Kidney capillary endothelial cell (primary cell): ENCODE measurements around the gene ST3GAL4.

Experiments
- DNase-seq: peaks from one replicate; pipeline ENCODE4 v3.0.0-alpha.2; 2018; ENCODE audit warnings: low spot score

The ST3GAL4 gene

DNA sequence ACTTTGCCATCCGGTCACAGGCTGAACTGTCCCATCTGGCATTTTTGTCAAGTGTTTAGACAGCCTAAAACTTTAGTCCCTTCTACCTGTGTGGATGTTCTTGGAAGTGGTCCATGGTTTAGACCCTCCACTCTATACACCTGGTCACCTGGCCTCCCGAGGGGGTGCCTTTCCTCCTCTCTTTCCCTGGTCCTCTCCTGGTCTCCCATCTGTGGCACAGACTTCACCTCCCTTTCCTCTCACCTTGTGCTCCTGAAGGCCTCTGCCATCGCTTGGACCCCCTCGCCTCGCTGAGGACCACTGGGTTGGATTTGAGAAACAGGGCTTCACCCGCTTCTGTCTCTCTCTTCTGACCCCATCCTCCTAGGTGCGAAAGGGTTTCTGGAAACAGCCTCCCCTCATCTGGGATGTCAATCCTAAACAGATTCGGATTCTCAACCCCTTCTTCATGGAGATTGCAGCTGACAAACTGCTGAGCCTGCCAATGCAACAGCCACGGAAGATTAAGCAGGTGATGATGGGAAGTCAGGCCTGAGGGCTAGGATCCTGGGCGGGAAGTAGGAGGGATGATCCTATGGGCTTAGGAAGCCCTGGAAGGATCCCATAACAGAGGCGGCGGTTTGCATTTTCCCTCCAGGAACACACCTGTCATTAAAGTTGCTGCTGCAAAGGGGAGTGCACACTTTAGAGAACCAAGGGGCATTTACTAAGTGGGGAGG lies 53.6 kb downstream of the ST3GAL4 start:
- no peak for DNase-seq

DNA sequence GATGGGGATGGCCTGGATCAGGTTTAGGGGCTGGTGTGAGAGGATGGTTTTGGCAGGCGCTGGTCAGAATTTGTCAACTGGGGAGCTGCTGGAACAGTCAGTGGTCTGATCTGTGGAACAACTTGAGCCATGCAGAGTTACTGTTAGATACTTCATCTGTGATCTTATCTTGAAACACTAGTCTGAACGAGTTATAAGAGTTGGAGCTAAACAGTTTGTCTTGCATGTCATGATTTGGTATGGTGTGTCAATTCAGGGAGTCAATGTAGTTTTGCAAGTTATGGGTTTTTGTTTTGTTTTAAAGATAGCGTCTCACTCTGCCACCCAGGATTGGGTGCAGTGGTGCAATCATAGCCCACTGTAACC lies 54.1 kb downstream of the ST3GAL4 start:
- DNase-seq, result no peak

DNA sequence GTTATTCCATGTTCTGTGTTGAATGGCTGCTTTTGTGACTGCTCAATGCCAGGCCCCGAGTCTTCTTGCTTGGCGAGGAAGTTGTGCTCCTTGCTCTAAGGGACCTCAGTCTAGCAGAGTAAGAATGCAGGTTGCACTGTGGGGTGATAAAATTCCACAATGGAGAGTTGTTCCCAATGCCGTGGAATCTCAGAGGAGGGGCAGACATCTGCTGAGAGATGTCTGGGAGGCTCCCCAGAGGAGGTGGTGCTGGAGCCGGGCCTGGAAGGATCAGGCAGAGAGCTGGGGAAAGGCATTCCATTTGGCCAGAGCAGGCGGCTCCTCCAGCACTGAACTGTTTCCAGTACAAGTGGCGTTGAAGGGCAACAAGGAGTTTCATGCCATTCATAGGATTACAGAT lies 55.2 kb downstream of the ST3GAL4 start:
- DNase-seq, result no peak

DNA sequence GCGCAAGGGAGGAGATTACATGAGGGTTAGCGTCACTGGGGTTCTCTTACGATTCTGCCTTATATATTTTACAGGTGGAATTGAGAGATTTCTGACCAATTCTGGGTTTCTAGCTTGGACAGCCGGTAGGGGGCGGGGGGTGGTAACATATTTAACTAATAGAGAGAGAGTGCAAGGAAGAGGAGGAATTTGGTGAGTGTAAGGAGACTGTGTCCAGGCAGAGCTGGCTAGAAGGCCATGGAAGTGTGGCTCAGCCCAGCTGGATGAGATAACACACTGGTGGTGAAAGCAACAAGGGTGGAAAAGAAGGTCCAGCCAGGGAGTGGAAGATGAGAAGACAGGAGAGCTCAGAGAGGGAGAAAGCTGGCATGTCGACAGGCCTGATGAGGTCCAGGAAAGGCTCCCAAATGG lies 56.5 kb downstream of the ST3GAL4 start:
- DNase-seq, result no peak

DNA sequence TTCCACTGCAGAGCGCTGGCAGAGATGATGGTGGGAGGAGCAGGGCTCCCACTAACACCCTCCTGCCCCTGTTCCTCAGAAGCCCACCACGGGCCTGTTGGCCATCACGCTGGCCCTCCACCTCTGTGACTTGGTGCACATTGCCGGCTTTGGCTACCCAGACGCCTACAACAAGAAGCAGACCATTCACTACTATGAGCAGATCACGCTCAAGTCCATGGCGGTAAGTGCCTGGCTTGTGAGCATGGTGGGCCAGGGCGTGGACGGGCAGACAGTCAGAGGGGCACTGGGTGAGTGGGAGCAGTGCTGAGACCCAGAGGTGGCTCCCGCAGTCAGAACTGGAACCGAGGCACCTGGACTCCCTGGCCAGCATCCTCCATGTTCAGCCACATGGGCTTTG lies 57.9 kb downstream of the ST3GAL4 start:
- DNase-seq, result no peak

DNA sequence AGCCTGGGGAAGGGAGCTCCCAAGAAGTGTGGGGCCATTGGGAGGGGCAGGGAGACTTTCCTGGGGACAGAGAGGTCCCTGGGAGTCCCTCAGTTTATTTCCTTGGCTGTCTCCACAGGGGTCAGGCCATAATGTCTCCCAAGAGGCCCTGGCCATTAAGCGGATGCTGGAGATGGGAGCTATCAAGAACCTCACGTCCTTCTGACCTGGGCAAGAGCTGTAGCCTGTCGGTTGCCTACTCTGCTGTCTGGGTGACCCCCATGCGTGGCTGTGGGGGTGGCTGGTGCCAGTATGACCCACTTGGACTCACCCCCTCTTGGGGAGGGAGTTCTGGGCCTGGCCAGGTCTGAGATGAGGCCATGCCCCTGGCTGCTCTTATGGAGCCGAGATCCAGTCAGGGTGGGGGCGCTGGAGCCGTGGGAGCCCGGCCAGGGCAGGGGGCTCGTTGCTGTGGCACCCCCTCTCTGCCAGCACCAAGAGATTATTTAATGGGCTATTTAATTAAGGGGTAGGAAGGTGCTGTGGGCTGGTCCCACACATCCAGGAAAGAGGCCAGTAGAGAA lies 58.4 kb downstream of the ST3GAL4 start:
- no peak for DNase-seq

DNA sequence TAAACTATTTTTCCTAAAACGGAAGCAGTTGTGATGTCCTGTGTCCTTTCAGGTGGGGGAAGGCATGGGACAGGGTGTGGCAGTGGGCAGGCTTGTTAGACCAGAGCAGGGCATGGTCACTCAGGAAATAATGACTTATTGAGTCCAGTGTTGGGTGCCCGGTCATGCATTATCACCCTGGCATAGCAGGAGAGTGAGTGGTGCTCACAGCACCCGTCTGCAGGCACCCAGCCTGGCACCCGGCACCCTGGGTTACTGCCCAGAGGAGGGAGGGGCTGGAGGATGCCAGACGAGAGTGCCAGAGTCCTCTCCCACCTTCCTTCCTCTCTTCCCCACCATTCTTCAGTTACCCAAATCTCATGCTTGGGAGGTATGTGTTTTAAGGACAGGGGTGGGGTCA lies 59.1 kb downstream of the ST3GAL4 start:
- no peak for DNase-seq

DNA sequence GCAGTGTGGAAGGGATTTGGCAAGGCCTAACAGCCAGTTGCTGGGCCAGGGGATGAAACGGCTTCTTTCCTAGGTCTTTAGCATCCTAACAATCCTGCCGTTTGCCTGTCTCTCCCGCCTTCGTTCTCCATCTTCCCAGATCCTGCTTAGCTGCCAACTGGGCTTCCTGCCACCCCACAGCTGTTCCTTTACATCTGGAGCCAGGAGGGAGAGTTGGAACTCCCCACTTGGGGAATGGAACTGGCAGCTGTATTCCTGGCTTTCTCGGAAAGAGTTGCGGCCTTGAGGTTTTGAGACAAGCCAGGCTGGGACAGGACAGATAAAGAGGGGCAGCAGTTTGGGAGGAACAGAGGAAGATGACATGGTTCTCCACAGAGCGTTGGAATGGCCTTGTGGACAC lies 59.6 kb downstream of the ST3GAL4 start:
- DNase-seq, result no peak

DNA sequence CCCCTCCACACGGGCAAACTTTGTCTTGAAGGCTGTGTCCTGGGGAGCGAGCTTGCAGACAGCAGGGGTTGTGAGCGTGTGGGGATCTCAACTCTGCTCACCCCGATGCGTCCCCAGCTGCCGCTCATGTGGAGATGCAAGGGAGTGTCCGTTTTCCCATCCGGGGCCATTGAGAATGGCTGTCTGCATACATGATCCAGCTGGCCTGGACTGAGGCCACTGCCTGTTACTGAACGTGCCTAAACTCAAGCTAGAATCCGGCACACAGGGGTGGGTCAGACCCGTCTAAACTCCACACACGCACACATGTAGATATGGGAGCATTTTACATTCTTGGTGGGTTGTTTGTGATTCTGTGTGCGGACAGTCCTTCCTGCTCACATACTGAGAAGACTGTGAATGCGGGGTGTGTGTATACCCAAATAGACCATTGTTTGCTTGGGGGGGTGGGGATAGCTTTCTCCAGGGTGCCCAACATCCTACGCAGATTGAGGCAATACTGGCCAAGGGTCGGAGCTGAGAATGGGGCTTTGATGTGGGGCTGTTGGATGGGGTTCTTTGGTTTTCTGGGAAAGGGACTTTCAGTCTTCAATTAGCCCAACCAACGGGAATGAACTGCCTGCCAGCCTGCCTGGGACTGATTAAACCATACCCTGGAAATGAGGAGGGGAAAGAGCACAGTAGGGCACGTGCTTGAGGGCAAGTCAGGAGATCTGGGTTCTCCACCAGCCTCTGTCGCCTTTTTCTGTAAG lies 60.4 kb downstream of the ST3GAL4 start:
- DNase-seq, result no peak

DNA sequence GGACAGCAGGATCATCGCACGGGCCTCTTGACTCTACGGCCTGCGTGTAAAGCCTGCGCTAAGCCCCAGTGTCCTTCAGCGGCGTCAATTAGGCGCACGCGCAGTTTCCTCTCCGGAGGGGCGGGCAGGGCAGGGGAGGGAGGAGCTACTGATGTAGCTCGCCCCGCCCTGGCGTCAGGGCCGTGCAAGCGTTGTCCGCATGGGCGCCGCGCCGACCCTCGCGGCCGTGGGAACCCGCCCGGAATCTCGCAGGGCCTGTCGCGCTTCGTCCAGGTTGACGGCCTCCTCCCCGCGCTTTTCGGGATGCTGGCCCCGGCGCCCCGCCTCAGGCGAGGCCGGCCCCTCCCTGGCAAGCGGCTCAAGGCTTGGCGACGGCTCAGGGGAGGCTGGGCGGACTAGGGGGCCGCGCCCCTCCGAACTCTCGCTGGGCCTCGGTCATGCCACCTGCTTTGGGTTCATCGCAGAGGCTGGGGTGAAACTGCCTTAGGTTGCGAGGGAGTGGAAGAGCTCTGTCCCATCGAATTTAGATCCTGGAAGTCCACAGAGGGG lies 61.1 kb downstream of the ST3GAL4 start:
- peak; percentile 82 for DNase-seq

DNA sequence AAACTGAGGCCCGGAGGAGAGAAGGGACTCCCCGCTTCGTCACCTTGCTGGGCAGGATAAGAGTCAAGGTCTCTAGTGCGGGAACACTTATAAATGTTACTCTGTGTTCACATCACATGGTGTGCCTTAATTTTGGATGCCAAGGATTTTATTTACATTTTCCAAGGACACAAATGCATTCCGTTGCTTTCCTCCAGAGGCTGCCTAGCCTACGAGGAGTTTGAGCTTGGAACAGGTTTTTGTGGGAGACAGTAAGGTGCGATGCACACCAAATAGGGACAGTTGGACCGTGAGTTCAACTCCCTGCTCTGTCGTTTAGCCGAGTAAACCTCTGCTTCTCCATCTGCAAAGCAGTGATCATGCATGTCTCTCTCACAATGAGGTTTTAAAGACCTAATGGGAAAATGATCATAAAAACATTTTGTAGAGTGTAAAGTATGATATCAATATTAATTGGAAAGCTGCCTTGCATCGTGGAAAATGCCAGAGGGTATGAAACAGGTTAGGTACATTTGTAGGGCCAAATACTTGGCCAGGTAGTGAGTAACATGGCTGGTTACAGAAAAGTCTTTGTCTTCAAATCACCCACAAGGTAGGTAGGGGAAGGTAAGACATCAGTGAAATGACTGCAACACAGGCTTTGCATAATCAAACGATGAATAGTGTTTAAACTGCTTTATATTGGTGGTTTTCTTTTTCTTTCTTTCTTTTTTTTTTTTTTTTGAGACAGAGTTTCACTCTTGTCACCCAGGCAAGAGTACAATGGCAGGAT lies 61.8 kb downstream of the ST3GAL4 start:
- no peak for DNase-seq

DNA sequence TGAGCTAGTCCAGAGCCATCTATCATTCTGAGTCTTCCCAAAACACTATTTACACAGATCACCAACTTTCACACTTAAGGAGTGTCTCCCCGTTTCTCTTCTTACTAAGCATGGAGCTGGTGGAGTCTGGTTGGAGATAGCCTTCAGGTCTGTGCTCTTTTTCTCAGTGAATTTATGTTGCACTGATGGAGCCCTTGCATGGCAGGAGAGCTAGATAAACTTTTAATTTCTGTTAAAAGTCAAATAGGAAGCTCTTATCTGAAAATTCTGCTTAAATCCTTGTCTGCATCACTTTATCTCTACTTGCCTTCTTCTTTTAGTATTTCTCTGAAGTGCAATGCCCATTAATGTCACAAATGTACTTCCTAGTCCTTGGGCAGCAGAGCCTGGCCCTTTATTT lies 63.4 kb downstream of the ST3GAL4 start:
- no peak for DNase-seq

DNA sequence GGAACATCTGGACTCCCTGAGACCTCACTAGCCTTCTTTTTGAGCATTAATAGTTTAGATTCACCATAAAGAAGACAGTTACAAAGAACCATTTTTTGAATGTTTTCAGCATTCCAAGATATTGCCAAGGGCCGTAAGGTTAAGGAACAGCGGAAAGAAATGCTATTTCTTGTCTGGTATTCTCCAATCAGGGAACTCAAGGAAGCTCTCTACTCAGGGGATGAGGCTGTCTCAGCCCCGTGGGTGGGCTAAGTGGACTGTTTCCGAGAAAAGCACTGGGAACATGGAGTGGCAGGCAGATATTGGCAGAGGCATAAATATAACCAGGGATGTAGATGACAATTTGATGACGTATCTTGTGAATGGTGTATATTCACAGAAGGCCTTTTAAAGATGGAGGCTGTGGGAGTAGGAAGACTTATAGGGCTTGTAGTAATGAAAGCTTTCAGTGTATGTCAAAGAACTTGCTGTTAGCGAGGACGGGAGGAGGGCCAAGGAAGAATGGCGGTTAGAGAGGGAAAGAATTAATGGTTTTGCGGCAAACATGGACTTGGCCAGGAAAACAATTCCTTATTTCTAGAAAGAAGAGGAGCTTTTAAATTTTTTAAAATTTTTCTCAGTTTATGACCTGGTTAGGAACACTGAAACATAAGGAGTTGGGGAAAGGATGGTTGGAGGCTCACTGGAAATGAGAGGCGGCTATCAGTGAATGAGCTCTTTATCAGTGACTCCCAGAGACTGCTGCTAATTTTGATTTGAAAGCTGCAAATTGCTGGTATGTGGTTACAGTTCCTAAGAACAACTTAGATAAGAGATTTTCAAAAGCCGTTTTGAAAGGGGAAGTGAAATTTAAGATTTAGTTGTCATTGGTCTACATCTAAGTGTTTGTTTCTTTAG lies 64.6 kb downstream of the ST3GAL4 start:
- no peak for DNase-seq

DNA sequence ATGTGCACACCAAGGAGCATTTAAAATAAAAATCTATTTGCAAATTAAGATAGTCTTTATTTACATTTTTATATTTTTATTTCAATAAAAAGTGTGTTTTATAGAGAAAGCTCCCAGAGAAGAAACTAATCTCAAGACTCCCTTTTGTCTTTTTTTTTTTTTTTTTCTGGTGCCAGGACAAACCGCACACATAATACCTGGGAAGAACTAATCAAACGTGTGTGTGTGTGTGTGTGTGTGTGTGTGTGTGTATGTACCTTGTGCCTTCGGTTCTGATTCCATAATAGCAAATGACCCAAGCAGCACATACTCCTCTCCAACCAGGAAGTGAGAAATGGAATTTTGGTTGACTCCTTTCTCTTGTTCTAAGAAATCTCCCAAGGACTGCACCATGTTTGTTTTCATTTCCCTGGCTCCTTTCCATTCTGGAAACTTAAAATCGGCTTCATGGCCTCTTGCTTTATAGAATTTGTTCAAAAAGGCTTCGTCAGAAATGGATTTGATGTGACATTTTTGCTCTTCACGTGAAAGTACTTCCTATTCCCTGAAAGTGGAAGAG lies 65.3 kb downstream of the ST3GAL4 start:
- DNase-seq, result no peak

DNA sequence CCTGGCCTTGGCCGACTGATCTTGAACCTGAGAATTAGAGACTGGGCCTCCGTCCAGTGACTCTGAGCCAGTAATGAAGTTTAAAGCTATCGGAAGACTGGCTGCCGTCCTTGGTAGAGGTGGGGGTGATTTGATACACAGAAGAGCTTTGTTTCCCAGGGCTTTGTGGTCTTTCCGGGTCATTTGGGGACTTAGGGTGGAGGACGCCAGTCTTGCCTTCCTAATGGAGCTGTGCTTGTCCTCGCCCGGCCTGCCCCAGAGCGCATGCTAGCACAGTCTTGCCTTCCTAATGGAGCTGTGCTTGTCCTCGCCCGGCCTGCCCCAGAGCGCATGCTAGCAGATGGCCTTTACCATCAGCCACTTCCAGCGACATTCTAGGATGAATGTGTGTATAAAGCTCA lies 65.8 kb downstream of the ST3GAL4 start:
- DNase-seq, result no peak

DNA sequence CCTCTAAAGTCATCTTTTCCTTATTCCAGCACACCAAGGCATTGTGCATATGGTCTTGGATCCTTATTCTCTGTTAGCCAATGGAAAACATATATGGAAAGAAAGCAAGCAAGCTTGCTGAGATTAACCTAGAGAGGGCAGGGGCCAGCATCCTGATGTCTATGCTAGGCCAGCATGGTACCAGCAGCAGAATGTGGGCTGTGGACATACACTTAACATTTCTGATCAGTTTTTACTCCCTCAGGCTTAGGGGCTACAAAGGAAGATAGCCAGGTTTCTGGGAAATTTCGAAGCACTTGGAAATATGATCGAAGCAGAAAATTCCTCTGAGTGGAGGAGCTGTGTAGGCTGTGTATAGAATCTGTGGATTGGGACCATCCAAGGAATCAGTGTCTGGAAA lies 67.0 kb downstream of the ST3GAL4 start:
- no peak for DNase-seq

DNA sequence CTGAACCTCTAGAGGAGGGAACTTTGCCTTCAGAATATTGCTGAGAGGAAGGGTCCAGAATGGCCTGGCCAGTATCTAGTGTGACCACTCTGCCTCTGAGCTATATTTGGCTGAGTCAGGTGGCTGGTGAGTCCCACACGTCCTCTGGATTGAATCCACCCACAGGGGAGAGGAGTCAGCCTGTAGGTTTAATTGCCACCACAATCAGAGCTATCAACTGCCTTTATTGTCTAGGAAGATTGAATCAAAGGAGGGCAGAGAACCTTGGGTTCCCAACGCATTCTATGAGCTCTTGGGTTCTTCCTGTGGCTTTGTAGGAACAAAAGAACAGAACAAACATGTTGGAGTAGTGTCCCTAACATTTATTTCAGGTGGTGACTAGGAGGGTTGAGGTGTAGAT lies 67.7 kb downstream of the ST3GAL4 start:
- DNase-seq, result no peak

DNA sequence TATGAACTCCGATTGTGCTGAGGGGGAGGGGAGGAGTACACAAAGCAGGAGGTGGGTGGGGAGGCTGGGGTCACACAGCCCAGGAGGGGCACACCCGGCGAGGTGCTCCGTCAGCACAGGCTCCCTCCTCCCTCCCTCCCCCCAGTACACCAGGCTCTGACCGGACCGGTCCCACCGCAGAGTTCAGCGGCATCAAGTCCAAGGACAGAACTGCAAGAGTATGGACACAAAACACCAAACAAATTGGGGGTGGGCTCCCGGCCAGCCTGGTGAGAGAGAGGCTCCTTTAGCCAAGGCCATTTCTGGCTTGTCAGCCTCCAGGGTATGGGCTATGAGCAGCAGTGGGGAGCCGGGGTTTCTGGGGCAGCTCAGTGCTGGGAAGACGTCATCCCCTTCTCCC lies 68.3 kb downstream of the ST3GAL4 start:
- DNase-seq, result no peak

DNA sequence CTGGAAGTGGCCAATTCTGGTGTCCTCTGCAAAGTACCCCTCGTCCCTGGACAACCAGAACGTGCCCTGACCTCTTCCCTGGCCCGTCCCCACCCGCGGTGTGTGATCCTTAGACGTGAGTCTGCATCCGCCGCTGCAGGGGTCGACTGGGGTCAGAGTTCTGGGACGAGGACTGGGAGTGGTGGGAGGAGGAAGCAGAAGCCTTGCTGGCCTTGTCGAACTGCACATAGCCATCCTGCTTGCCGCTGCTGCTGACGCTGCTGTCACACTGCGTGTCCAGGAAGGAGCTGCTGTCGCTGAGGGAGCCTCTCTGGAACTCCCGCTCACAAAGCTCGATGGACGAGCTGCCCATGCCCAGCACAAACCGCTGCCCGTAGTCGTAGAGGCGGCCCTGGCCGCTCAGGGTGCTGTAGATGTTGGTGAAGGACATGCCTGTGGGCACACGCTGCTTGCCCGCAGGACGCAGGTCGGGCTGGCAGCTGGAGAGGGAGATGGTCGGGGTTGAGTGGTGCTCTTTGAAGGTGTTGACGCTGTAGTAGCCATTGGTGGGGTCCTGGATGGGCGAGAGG lies 69.1 kb downstream of the ST3GAL4 start:
- DNase-seq, result no peak

DNA sequence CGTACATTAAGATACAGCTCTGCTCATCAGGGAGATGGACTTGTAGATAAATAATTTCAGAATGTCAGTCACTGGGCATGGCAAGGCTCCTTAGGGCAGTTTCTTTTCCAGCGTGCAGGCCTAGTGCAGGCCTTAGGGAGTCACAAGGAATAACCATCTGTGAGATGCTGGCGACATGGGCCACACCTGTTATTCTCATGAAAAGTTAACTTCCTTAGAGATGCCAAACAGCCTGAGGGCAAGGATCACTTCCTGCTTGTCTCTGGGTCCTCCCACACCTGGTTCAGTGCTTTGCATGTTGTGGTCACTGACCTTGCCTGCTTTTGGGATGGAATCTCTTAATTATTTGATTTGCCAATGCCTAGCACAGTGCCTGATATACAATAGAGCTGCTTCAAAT lies 70.6 kb downstream of the ST3GAL4 start:
- no peak for DNase-seq
